ENCODE data around the gene KATNB1. TPM values are rescaled to one million over a fixed set of nuclear protein-coding genes. Genes with fewer than 3 reads are reported as not detected.

Gene KATNB1
- total and polyA plus RNA-seq, 2 experiments from 2014 or later, result 31.4 to 65.9 TPM

GRCh38 chr16:57802341-57803133, 67.0 kb downstream of the KATNB1 start, which contains the start of gene KIFC3:
KIFC3 (minus strand) TSS chr16:57802491; CDS start chr16:57798243, 4,248 bp downstream.
- Histone ChIP-seq H4K20me1 (replicated peaks; ENCODE audit: insufficient read depth) (no peaks in the 10 kb centered on the region; the same call in 1 of the 2 replicates), H3K27me3 (ENCODE audit: insufficient read depth) (peaks cover 12% of the 10 kb centered on the region), H3K27ac (ENCODE audit: low read depth) (no peak within 1 kb of the TSS), H3K9me2 (ENCODE audit: insufficient read depth) (no peaks in the 10 kb centered on the region), H3K4me3 (peak within 1 kb of the TSS; percentile 70), H2AFZ (peak within 1 kb of the TSS; percentile 88), H3K4me1 (ENCODE audit: insufficient read depth) (peaks cover 40% of the 10 kb centered on the region), H3K36me3 (ENCODE audit: insufficient read depth) (no peaks in the 10 kb centered on the region), H3F3A (replicated peaks; ENCODE audit: low read depth) (peaks cover 16% of the 10 kb centered on the region; the same call in 1 of the 2 replicates), H3K79me2 (replicated peaks; ENCODE audit: insufficient read depth) (no peaks in the 10 kb centered on the region), H3K4me2 (peak within 1 kb of the TSS; percentile 92)
- DNase-seq (ENCODE audit: low spot score) (peak; percentile 64), ATAC-seq (peak; percentile 15)
- no peaks in the 10 kb centered on the region; the same call in 2 of the 3 replicates for H3K36me3 Mint-ChIP-seq (ENCODE audit: low read depth)
- no peak within 1 kb of the TSS for H3K27ac Mint-ChIP-seq
- TF ChIP-seq CTCF (conservative IDR thresholded peaks at IDR 0.05; ENCODE audit: low read depth in 2 of 2) (0 out of 4 replicates have a peak, but pooled peaks of 1 of the 2 experiments have one; percentile 4), POLR2AphosphoS5 (IDR thresholded peaks at IDR 0.05; ENCODE audit: low read depth) (peak; percentile 18; the same call in 1 of the 2 replicates), ZNF114 (CRISPR knock-in tag; IDR thresholded peaks at IDR 0.05) (no peak)
- peak within 1 kb of the TSS; percentile 75 for H3K4me3 Mint-ChIP-seq
- peaks cover 29% of the 10 kb centered on the region for H3K27me3 Mint-ChIP-seq (ENCODE audit: insufficient read depth, low read depth, poor library complexity)
- H3K4me1 Mint-ChIP-seq, result peaks cover 57% of the 10 kb centered on the region
- H3K9me3 Mint-ChIP-seq, result no peaks in the 10 kb centered on the region; the same call in 2 of the 3 replicates

- peak; percentile 54 for DNase-seq (ENCODE audit: low spot score)
- no peaks in the 10 kb centered on the region; the same call in 2 of the 3 replicates for H3K36me3 Mint-ChIP-seq (ENCODE audit: low read depth)
- peaks cover 27% of the 10 kb centered on the region for H3K27me3 Mint-ChIP-seq (ENCODE audit: insufficient read depth, low read depth, poor library complexity)
- Histone ChIP-seq H3K27me3 (ENCODE audit: insufficient read depth) (peaks cover 12% of the 10 kb centered on the region), H3K79me2 (replicated peaks; ENCODE audit: insufficient read depth) (no peaks in the 10 kb centered on the region), H3K27ac (ENCODE audit: low read depth) (no peak overlapping the region), H3F3A (replicated peaks; ENCODE audit: low read depth) (peaks cover 16% of the 10 kb centered on the region; the same call in 1 of the 2 replicates), H3K36me3 (ENCODE audit: insufficient read depth) (no peaks in the 10 kb centered on the region), H4K20me1 (replicated peaks; ENCODE audit: insufficient read depth) (no peaks in the 10 kb centered on the region; the same call in 1 of the 2 replicates), H3K4me3 (peak overlapping the region; percentile 70), H3K4me1 (ENCODE audit: insufficient read depth) (peaks cover 33% of the 10 kb centered on the region), H2AFZ (peak overlapping the region; percentile 88; the same call in 1 of the 2 replicates), H3K4me2 (peak overlapping the region; percentile 92), H3K9me2 (ENCODE audit: insufficient read depth) (no peaks in the 10 kb centered on the region)
- peak; percentile 16 for ATAC-seq
- H3K9me3 Mint-ChIP-seq, result no peaks in the 10 kb centered on the region; the same call in 2 of the 3 replicates
- peak overlapping the region; percentile 75 for H3K4me3 Mint-ChIP-seq
- H3K4me1 Mint-ChIP-seq, result peaks cover 55% of the 10 kb centered on the region
- no peak overlapping the region for H3K27ac Mint-ChIP-seq
- no peak for TF ChIP-seq REST (IDR thresholded peaks at IDR 0.05; ENCODE audit: unreplicated experiment)
- no peak for TF ChIP-seq POLR2AphosphoS5 (IDR thresholded peaks at IDR 0.05; ENCODE audit: low read depth)
- no peak for TF ChIP-seq CREB1 (CRISPR knock-in tag; IDR thresholded peaks at IDR 0.05; ENCODE audit: low read depth)
- TF ChIP-seq STAT1 (IDR thresholded peaks at IDR 0.05; ENCODE audit: unreplicated experiment), result no peak
- no peak for TF ChIP-seq ZNF114 (CRISPR knock-in tag; IDR thresholded peaks at IDR 0.05)
- no peak for TF ChIP-seq ETS1 (IDR thresholded peaks at IDR 0.05)
- TF ChIP-seq CTCF (conservative IDR thresholded peaks at IDR 0.05; ENCODE audit: low read depth in 2 of 2), result no peak
- no peak for TF ChIP-seq EZH2 (IDR thresholded peaks at IDR 0.05; ENCODE audit: low read depth, unreplicated experiment)
- TF ChIP-seq NANOG (IDR thresholded peaks at IDR 0.05; ENCODE audit: borderline replicate concordance), result no peak
These were observed 67.8 kb downstream of the KATNB1 start for GRCh38 chr16:57803134-57803990.

All from GM23338 (cell line).